Right cardiac atrium (tissue), 5 donors: Measurements from ENCODE around the gene MACO1. TPM values are rescaled to one million over a fixed set of nuclear protein-coding genes. Genes with fewer than 3 reads are reported as not detected.
"Not testable (repeated sequence)": the region's sequence is repeated elsewhere in the genome, so short reads cannot be mapped to it uniquely, and the experiment has no call there.

Experiments
- ATAC-seq, 2 donors: fragments of 200-7000 bp; cut with Tn5 transposase; one replicate each; pipeline versions ENCODE4 v1.8.0 to v1.9.1; 2020; ENCODE audit warnings: moderate library complexity in 2 of 2, mild to moderate bottlenecking in 1 of 2
- DNase-seq, 3 donors: peaks; one replicate each; pipeline ENCODE4 v3.0.0-alpha.2; 2020
- H3K27ac ChIP-seq: one replicate; pipeline ENCODE4 v1.5.1; 2013; ENCODE audit warnings: mild to moderate bottlenecking, low read length, control low read depth, moderate library complexity
- H3K27me3 ChIP-seq: one replicate; pipeline ENCODE4 v1.6.1; 2013; ENCODE audit not compliant: control insufficient read depth, insufficient read depth
- H3K4me1 ChIP-seq: one replicate; pipeline ENCODE4 v1.6.1; 2013; ENCODE audit warnings: low read length; ENCODE audit not compliant: control insufficient read depth, insufficient read depth
- H3K4me3 ChIP-seq: one replicate; pipeline ENCODE4 v1.5.1; 2013; ENCODE audit warnings: low read length, control low read depth
- H3K9me3 ChIP-seq: one replicate; pipeline ENCODE4 v1.6.1; 2013; ENCODE audit warnings: low read length; ENCODE audit not compliant: control insufficient read depth
- WGBS: extraction: QIAGEN DNeasy Blood & Tissue Kit; methylation state at CpG from one replicate; pipeline ENCODE4 v1.1.7; 2013; 5-methylcytosine and 5-hydroxymethylcytosine counted together
- intact Hi-C, 4 donors: fragments of 100-400 bp; cut with DNase I; formaldehyde crosslinking; loops; one replicate each; pipeline versions ENCODE4 v1.11.0 to v1.14.0; 2022 to 2023
- polyA plus RNA-seq: library from polyadenylated mRNA; stranded (reverse); fragments of 200-250 nt; gene quantifications from one replicate; pipeline ENCODE4 v1.2.3, GENCODE V29; 2013
- total RNA-seq, 4 donors: library from RNA; stranded (reverse); fragmentation: NEBNext Ultra II Directional; extraction: Animal tissue kit (Norgen Biotek cat#: 25700); gene quantifications; one replicate each; pipeline ENCODE4 v1.2.1, GENCODE V29; 2021
- donor health status: healthy with polysubstance abuse.
- donor health status: DM: no; HTN: yes; CAD: no.
- donor health status: DM: no; HTN: no; CAD: no.
- donor health status: DM: no; HTN: yes; CAD: no; lungs with severe emphysema.
- donor health status: DM: yes; HTN: yes; CAD: no.

Gene MACO1
- total and polyA plus RNA-seq, 5 donors = 8.8 to 20.2 (median 17.1) TPM

DNA sequence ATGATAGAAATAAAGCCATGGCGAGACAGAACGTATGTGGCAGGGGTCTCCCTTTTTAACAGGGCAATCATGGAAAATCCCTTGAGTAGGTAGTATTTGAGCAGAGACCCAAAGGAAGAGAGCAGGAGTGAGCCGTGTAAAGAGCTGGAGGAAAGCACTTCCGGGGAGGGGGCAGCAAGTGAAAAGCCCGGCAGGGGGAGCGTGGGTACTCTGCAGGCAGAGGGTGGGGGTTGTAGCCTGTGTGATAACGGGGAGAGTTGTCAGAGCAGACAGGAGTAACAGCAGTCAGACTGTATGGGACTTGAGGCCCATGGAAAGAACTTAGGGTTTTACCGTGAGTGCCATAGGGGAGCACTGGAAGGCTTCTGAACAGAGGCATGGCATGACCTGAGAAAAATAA lies 61.6 kb downstream of the MACO1 start:
- intact Hi-C loops = no loop called here
- Histone ChIP-seq H3K27me3 (no peaks in the 10 kb centered on the region), H3K27ac (no peak overlapping the region), H3K4me1 (no peaks in the 10 kb centered on the region), H3K9me3 (no peaks in the 10 kb centered on the region), H3K4me3 (no peak overlapping the region)
- DNase-seq (no peak), ATAC-seq (no peak)
- WGBS = 63% methylated on average over 8 of the region's 8 CpGs

DNA sequence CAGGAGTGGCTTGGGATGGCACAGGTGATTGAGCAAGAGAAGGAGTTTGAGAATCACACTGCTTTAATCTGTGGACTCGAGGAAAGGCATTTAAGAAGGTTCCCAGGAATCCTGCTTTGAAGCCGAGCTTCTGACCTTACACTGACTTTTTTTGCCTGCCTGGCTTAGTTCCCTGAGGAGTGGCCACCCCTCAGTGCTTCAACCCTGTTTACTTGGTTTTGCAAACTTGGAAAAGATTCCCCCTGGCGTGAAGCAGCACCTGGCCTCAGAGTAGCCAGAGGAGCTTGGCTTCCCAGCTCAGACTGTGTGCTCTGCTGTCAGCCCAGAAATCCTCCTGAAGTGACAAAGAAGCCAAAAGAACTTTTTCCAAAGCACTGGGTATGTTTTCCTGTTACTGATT lies 64.3 kb downstream of the MACO1 start:
- H3K27me3 ChIP-seq = no peaks in the 10 kb centered on the region
- H3K27ac ChIP-seq = no peak overlapping the region
- intact Hi-C loops = no loop called here

DNA sequence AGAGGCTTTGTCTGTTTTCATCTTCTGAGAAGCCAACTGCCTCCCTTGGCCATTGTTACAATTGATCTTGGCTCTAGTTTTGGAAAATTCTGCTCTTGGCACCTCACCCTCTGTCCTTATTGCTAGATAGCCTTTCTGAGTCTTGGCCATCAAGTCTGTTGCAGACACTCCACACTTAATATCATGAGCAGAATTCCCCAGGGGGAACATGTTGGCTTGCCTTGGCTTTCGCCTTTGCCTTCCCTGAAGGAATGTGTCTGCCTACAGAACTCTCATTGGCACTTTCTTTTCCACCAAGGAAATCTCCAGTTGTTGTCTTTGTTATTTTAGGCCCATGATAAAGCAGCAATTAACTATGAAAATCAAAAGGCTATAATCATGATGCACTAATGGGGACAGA lies 70.0 kb downstream of the MACO1 start:
- Histone ChIP-seq H3K27me3 (no peaks in the 10 kb centered on the region), H3K27ac (no peak overlapping the region), H3K9me3 (no peaks in the 10 kb centered on the region), H3K4me3 (no peak overlapping the region), H3K4me1 (peaks cover 2% of the 10 kb centered on the region)
- peak; percentile 53 to 85 (median 73) for DNase-seq
- ATAC-seq = peak; percentile 79 to 83
- intact Hi-C loops = no loop called here
- WGBS = 30% methylated on average over 1 of the region's 1 CpG

More for the DNA sequence above, 64.3 kb downstream of the MACO1 start:
- ATAC-seq = no peak
- WGBS = 75% methylated on average over 3 of the region's 3 CpGs
- Histone ChIP-seq H3K4me1 (no peaks in the 10 kb centered on the region), H3K4me3 (no peak overlapping the region), H3K9me3 (no peaks in the 10 kb centered on the region)
- no peak for DNase-seq

DNA sequence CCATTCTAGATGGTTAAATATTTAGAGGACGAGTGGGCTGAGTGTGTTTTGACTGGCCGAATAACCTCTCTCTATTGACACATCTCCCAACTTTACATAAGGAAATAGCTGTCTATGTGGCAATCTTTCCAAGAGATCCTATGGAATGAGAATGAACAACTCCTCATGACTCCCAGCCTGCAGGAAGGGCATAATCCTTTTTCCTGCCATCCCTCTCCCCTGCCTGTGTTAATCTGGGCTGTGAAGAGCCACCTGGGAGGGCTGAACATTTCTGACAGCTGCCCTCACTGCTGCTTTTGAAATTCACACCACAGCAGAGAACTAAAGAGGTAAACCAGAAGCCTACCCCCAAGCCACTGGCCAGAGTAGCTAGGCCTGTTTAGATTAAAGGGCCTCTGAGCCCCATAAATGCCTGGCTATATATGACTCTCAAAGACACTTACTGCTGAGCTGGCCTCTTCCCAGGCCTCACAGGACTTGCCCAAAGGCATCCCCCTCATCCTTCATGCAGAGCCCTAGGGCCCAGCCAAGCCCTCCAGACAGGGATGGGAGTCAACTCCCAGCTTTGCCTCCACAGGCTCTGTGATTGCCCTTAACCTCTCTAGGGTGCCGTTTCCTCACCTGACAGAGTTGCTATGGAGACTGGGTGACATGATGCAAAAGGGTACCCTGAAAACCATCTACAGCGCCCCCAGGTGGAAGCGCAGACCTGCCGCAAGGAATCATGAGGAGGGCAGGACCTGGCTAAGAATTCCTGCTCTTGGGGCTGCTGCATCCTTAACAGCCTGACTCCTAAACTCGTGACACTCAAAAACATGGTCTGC lies 70.8 kb downstream of the MACO1 start:
- intact Hi-C loops = no loop called here
- WGBS = 76% methylated on average over 7 of the region's 7 CpGs
- no peak for DNase-seq
- Histone ChIP-seq H3K4me1 (peaks cover 2% of the 10 kb centered on the region), H3K27ac (no peak overlapping the region), H3K9me3 (no peaks in the 10 kb centered on the region), H3K27me3 (no peaks in the 10 kb centered on the region), H3K4me3 (no peak overlapping the region)
- peak in 1 of 2 donors; percentile 5 for ATAC-seq

DNA sequence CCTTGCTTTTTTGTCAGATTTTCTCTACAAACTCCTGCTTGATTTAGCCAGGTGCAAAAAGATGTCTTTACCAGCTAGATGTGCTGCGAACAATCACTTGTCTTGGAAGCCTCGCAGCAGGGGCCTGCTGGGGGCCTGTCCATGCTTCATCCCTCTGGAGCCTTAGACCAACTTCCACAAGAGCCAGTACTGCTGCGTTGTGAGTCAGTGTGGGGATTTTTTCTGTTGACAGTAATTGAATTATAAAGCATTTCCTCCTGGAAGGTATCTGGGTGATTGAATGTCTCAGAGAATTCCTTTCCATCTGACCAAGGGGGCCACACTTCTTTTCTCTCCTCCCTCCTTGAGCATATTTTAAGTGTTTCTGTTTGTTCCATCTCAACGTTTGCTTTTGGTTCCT lies 72.3 kb downstream of the MACO1 start:
- 71% methylated on average over 4 of the region's 4 CpGs for WGBS
- peaks cover 2% of the 10 kb centered on the region for H3K4me1 ChIP-seq
- DNase-seq (no peak), ATAC-seq (no peak)
- no peak overlapping the region for H3K4me3 ChIP-seq
- H3K9me3 ChIP-seq = no peaks in the 10 kb centered on the region
- intact Hi-C loops = no loop called here
- H3K27ac ChIP-seq = no peak overlapping the region
- no peaks in the 10 kb centered on the region for H3K27me3 ChIP-seq

DNA sequence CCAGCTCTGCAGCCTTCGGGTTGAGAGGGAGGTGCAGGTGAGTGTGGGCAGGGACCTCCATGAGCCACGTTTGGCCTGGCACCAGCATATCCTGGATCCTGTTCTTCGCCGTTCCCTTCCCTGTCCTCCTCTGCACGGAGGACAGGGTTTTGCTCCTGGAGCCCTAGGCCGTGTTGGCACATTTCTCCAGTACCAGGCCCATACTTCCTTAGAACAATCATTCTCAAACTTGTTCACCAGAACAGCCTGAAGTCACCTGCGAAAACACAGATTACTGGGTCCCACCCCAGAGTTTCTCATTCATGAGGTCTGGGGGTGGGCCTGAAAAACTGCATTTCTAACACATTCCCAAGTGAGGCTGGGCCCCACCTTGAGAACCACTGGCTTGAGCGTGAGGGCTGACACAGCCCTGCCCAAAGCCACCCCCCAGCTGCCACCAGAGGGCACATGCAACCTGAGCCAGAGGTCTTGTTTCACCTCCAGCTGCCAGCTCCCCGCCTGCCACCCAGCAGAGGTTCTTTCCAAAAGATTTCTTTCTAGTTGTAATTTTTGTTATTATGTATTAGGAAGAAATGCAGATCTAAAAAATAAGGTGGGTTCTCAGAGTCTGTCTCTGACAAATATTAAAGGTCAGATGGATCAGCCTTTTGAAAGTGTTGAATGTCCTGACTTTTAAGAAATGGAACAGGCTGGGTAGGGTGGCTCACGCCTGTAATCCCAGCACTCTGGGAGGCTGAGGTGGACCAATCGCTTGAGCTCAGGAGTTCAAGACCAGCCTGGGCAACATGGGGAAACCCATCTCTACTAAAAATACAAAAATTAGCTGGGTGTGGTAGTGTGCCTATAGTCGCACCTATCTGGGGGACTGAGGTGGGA lies 73.1 kb downstream of the MACO1 start:
- intact Hi-C loops = no loop called here
- Histone ChIP-seq H3K4me1 (peaks cover 2% of the 10 kb centered on the region), H3K27me3 (no peaks in the 10 kb centered on the region), H3K4me3 (no peak overlapping the region), H3K9me3 (no peaks in the 10 kb centered on the region), H3K27ac (no peak overlapping the region)
- WGBS = 87% methylated on average over 12 of the region's 12 CpGs
- ATAC-seq (peak; percentile 58 to 68), DNase-seq (peak in 2 of 3 donors; percentile 71 to 75)

DNA sequence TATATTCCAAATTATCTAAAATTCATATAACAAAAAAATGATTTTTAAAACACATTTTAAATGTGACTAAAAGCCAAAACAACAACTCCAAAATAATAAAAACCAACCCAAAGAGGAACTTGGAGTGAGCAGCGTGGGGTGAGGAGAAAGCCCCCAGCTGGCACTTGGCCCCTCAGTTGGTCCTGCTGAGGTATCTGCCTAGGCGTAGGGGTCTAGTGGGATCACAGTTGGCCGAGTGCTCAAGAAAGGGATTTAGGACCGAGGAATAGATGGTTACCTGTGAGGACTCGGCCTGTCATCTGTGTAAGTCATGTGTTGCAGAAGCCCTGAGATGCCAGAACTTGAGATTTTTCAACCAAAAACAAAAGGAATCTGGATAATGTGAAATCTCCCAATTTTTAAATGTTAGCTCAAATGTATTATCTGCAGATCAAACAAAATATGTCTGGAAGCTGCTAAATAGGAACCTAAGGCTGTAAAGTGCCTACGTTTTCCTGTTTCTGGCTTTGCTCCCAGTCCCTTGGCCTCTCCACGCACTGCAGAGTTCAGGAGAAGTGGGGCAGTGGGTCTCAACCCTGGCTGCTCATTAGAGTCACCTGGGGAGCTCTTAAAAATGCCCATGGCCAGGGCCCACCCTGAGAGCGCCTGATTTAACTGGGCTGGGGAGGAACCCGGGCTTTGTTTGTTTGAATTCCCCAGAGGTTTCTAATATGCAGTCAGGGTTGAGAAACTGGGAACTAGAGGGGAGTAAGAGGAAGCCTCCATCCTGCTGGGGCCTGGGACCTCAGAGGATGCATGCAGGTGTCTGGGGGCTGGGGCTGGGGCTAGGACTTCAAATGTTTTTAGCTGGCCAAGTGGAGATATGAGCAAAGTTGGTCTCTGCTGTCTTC lies 74.3 kb downstream of the MACO1 start:
- no peak overlapping the region for H3K4me3 ChIP-seq
- intact Hi-C loops = no loop called here
- H3K27ac ChIP-seq = no peak overlapping the region
- no peaks in the 10 kb centered on the region for H3K9me3 ChIP-seq
- 63% methylated on average over 9 of the region's 9 CpGs for WGBS
- DNase-seq (no peak), ATAC-seq (peak in 1 of 2 donors; percentile 23)
- no peaks in the 10 kb centered on the region for H3K27me3 ChIP-seq
- peaks cover 2% of the 10 kb centered on the region for H3K4me1 ChIP-seq

DNA sequence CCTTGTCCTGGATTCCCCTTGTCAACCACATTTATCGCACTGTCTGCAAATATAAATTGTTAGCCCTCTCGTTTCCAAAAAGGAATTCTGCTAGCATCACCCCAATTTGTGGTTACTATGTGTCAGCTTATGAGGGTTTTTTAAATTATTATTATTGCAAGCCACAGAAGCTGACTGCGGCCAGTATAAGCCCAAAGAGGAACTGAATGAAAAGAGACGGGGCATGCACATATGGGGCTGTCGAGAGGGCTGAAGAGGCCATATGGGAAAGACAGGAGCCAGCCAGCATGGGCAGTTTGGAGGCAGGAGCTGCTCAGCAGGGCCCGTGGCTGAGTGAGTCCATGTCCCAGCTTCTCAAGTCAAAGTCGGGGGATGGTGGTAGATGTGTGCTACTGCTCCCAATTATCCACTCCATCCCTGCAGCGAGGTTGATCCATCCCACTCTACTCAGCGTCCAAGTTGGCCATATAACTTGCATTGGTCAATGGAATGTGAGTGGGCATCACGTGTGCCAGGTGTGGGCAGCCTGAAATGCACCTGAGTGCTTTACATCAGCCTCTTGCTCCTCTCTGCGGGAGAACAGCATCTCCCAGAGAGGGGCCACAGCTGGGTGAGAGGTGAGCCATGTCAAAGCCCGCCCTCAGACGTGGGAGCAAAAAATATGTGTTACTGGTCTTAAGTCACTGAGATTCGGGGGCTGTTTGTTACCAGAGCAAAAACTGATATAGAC lies 75.1 kb downstream of the MACO1 start:
- 81% methylated on average over 14 of the region's 14 CpGs for WGBS
- intact Hi-C loops = no loop called here
- Histone ChIP-seq H3K4me1 (peaks cover 2% of the 10 kb centered on the region), H3K27me3 (no peaks in the 10 kb centered on the region), H3K27ac (no peak overlapping the region), H3K9me3 (no peaks in the 10 kb centered on the region), H3K4me3 (no peak overlapping the region)
- ATAC-seq (peak in 1 of 2 donors; percentile 28), DNase-seq (no peak)

DNA sequence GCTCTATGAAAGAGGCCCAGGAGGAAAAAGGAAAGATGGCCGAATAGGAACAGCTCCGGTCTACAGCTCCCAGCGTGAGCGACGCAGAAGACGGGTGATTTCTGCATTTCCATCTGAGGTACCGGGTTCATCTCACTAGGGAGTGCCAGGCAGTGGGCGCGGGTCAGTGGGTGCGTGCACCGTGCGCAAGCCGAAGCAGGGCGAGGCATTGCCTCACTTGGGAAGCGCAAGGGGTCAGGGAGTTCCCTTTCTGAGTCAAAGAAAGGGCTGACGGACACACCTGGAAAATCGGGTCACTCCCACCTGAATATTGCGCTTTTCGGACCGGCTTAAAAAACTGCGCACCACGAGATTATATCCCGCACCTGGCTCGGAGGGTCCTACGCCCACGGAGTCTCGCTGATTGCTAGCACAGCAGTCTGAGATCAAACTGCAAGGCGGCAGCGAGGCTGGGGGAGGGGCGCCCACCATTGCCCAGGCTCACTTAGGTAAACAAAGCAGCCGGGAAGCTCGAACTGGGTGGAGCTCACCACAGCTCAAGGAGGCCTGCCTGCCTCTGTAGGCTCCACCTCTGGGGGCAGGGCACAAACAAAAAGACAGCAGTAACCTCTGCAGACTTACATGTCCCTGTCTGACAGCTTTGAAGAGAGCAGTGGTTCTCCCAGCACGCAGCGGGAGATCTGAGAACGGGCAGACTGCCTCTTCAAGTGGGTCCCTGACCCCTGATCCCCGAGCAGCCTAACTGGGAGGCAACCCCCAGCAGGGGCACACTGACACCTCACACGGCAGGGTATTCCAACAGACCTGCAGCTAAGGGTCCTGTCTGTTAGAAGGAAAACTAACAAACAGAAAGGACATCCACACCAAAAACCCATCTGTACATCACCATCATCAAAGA lies 76.1 kb downstream of the MACO1 start:
- WGBS = 56% methylated on average over 33 of the region's 37 CpGs
- intact Hi-C loops, H3K27me3 ChIP-seq, H3K9me3 ChIP-seq, H3K4me1 ChIP-seq, ATAC-seq, H3K4me3 ChIP-seq, H3K27ac ChIP-seq: not testable (repeated sequence)
- DNase-seq = peak in 1 of 3 donors; percentile 58
